Body of pancreas (tissue), 4 donors: ENCODE results near the gene CDKN2B-AS1. TPM values are rescaled to one million over a fixed set of nuclear protein-coding genes. Genes with fewer than 3 reads are reported as not detected.

Experiments
- ATAC-seq: fragments of 150-250 bp; one replicate; pipeline ENCODE4 v1.9.1; 2016
- DNase-seq, 4 donors: peaks; one replicate each; pipeline ENCODE4 v3.0.0-alpha.2; 2019
- H3K27ac ChIP-seq, 4 donors: fragments of 200-600 bp; sonication (generic); 1 replicate in 3 of 4; 2 replicates in 1 of 4; pipeline versions ENCODE4 v1.5.1 to v1.6.1; 2016 to 2019; ENCODE audit warnings: mild to moderate bottlenecking in 1 of 4, mixed read lengths in 1 of 4, moderate library complexity in 1 of 4
- H3K27me3 ChIP-seq, 2 donors: fragments of 200-600 bp; sonication (generic); one replicate each; pipeline ENCODE4 v1.6.0; 2016; ENCODE audit warnings: mild to moderate bottlenecking in 1 of 2
- H3K36me3 ChIP-seq, 2 donors: fragments of 200-600 bp; sonication (generic); replicated peaks in 1 of 2; 2 replicates each; pipeline ENCODE4 v1.5.1; 2016; ENCODE audit warnings: low read depth in 2 of 2; ENCODE audit not compliant: insufficient read depth in 1 of 2
- H3K4me1 ChIP-seq: fragments of 200-600 bp; sonication (generic); one replicate; pipeline ENCODE4 v1.6.0; 2016
- H3K4me3 ChIP-seq, 2 donors: fragments of 200-600 bp; sonication (generic); 1 replicate in 1 of 2; 2 replicates in 1 of 2; pipeline ENCODE4 v1.5.1; 2016 to 2019
- H3K9me3 ChIP-seq, 3 donors: fragments of 200-600 bp; sonication (generic); 1 replicate in 2 of 3; 2 replicates in 1 of 3; pipeline ENCODE4 v1.5.1; 2016
- POLR2A ChIP-seq, 3 donors: fragments of 450-650 bp; IDR thresholded peaks; one replicate each; pipeline ENCODE4 v1.6.1; 2016; ENCODE audit warnings: antibody characterized with exemption in 3 of 3, mild to moderate bottlenecking in 2 of 3
- WGBS, 2 donors: methylation state at CpG; one replicate each; pipeline ENCODE4 v1.1.5; 2017; 5-methylcytosine and 5-hydroxymethylcytosine counted together
- intact Hi-C: fragments of 100-400 bp; cut with DNase I; formaldehyde crosslinking; loops from one replicate; pipeline ENCODE4 v1.15.1; 2023
- total RNA-seq, 2 donors: library from RNA; depleted of rRNA; stranded (reverse); fragments of >200 nt; gene quantifications; one replicate each; pipeline ENCODE4 v1.1.0, GENCODE V29; 2016
- TF ChIP-seq, protein P1 (sequence below), 7 experiments: fragments of 450-650 bp in 4 of 7; fragments of 200-600 bp in 3 of 7; sonication (generic) in 3 of 7; IDR thresholded peaks; one replicate each; pipeline ENCODE4 v1.5.1; 2016 to 2019; ENCODE audit warnings: antibody characterized with exemption in 7 of 7

The CDKN2B-AS1 gene
- total RNA-seq, 2 donors from 2014 or later = 0.26 TPM; not detected in 1

DNA sequence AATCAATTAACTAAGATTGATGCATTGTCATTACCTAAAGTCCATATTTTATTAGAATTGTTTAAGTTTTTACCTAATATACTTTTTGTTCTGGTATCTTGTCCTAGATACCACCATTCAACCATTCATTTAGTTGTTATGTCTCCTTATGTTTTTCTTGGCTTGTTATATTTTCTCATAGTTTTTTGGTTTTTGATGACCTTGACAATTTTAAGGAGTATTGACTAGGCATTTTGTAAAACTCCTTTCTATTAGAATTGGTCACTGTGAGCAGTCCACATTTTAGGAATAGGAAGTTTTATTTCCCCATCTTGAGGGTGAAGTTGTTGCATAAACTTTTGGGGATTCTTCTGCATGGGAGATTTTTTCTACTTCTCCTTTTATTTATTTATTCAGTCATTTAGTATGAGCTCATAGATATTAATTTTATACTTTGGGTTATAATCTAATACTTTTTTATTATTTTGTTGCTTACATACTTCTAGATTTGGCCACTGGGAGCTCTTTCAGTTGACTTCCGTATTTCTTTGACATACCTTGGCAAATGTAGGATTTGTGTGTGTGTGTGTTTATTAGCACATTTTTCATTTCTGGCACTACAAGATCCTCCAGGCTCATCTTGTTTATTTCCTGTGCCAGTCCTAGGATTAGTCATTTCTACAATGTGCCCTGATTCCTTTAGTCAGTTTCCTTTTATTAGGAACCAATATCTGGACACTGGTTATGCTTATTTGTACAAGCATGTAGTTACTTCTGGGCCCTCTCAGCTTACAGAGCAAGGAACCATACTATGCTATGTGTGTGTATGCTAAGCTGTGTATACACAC is 149.4 kb downstream of the CDKN2B-AS1 start:
- Histone ChIP-seq H3K27me3 (no peaks in the 10 kb centered on the region), H3K36me3 (no peaks in the 10 kb centered on the region), H3K9me3 (no peaks in the 10 kb centered on the region), H3K4me1 (no peaks in the 10 kb centered on the region), H3K27ac (no peak overlapping the region), H3K4me3 (no peak overlapping the region)
- WGBS, 2 donors = 31 to 87% methylated on average over 1 of the region's 1 CpG
- DNase-seq (no peak), ATAC-seq (no peak)
- no peak for TF ChIP-seq POLR2A (IDR thresholded peaks at IDR 0.05)
- TF ChIP-seq, protein P1, sequence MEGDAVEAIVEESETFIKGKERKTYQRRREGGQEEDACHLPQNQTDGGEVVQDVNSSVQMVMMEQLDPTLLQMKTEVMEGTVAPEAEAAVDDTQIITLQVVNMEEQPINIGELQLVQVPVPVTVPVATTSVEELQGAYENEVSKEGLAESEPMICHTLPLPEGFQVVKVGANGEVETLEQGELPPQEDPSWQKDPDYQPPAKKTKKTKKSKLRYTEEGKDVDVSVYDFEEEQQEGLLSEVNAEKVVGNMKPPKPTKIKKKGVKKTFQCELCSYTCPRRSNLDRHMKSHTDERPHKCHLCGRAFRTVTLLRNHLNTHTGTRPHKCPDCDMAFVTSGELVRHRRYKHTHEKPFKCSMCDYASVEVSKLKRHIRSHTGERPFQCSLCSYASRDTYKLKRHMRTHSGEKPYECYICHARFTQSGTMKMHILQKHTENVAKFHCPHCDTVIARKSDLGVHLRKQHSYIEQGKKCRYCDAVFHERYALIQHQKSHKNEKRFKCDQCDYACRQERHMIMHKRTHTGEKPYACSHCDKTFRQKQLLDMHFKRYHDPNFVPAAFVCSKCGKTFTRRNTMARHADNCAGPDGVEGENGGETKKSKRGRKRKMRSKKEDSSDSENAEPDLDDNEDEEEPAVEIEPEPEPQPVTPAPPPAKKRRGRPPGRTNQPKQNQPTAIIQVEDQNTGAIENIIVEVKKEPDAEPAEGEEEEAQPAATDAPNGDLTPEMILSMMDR (IDR thresholded peaks at IDR 0.05) = no peak
- intact Hi-C loops = no loop called here

DNA sequence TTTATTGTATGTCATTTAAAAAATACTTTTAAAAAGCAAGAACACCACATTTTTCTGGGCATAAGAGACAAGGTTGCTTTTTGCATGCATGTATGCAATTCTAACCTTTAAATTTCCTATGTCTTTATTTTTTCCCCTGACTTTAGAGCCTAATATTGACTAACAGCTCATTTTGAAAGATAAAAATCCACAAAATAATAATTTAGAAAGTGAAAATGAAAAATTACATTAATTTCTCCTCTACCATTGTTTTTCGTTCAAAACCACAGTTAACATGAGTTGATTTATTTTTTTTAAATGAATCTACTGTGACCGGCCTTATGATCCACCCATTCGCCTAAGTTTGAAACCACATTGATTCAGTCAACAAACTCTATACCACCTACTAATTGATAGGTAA is 152.0 kb downstream of the CDKN2B-AS1 start:
- TF ChIP-seq, protein P1 (IDR thresholded peaks at IDR 0.05) = no peak
- TF ChIP-seq POLR2A (IDR thresholded peaks at IDR 0.05) = no peak
- ATAC-seq = no peak
- Histone ChIP-seq H3K9me3 (no peaks in the 10 kb centered on the region), H3K4me3 (no peak overlapping the region), H3K27ac (no peak overlapping the region), H3K36me3 (no peaks in the 10 kb centered on the region), H3K27me3 (no peaks in the 10 kb centered on the region), H3K4me1 (no peaks in the 10 kb centered on the region)
- intact Hi-C loops = no loop called here
- WGBS, 2 donors = 74 to 78% methylated on average over 3 of the region's 3 CpGs
- no peak for DNase-seq

DNA sequence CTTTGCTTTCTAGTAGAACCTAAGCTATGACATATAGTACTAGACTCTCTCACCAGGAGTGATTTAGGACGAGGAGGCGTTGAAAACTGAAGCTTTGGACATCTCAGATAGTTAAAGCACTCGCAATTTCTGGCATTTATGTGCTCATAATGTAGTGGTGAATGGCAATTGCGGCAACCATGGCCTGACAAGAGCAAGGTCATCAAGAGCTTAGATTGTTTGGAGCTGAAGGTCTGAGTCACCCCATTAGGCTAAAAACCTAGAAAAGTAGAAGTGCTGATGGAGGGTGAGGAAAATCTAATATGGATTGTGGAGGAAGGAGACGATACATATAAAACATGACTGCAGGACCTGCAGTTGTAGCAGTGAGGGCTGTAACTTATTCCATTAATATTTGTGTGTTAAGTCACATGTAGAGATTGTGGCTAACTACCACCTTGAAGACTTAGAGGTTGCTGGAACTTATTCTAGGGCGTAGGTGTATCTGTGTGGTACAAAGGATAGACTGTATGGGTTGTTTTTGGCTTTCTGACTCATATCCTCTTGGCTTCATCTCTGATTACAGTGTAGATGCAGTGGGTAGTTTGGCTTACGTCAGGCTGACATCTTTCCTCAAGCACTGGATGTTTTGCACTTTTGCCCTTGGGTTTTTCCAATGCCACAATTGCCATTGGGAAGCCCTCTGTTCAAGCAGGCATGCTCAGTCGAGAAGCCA is 153.4 kb downstream of the CDKN2B-AS1 start:
- ATAC-seq = no peak
- DNase-seq = no peak
- Histone ChIP-seq H3K9me3 (no peaks in the 10 kb centered on the region), H3K27ac (no peak overlapping the region), H3K4me1 (no peaks in the 10 kb centered on the region), H3K4me3 (no peak overlapping the region), H3K36me3 (no peaks in the 10 kb centered on the region), H3K27me3 (no peaks in the 10 kb centered on the region)
- 65 to 73% methylated on average over 8 of the region's 8 CpGs for WGBS, 2 donors
- TF ChIP-seq, protein P1 (IDR thresholded peaks at IDR 0.05) = no peak
- no peak for TF ChIP-seq POLR2A (IDR thresholded peaks at IDR 0.05)
- intact Hi-C loops = no loop called here

DNA sequence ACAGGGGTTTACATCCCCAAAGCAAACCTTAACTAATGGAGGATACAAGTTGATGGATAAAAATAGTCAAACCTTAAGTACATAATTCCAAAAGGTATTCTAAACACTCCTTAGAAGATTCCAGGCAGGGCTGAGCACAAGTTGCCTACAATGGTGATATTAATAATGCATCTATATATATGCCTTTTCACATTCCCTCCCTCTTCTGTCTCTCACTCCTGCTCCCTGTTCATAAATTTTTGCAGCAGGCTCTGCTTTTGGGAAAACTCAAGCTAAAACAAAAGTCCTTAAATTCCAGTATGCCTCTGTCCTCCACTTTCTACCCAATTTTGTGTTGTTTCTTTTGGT is 153.9 kb downstream of the CDKN2B-AS1 start:
- no peak for ATAC-seq
- no peak overlapping the region for H3K27ac ChIP-seq
- intact Hi-C loops = no loop called here

More for the DNA sequence above, 153.9 kb downstream of the CDKN2B-AS1 start:
- no peak for TF ChIP-seq POLR2A (IDR thresholded peaks at IDR 0.05)
- TF ChIP-seq, protein P1 (IDR thresholded peaks at IDR 0.05) = no peak
- no peaks in the 10 kb centered on the region for H3K36me3 ChIP-seq
- H3K4me1 ChIP-seq = no peaks in the 10 kb centered on the region
- no peaks in the 10 kb centered on the region for H3K9me3 ChIP-seq
- no peak for DNase-seq
- H3K27me3 ChIP-seq = no peaks in the 10 kb centered on the region
- H3K4me3 ChIP-seq = no peak overlapping the region
